Activated CD8-positive, alpha-beta memory T cell treated with anti-CD3 and anti-CD28 coated beads, Interleukin-2, amount 50 U/mL, for 1 hour (primary cell): ENCODE measurements around the gene VASN.

ENCODE experiments used
- DNase-seq: peaks from one replicate; pipeline ENCODE4 v3.0.0-alpha.2; 2020; ENCODE audit errors: extremely low read depth

The VASN gene

GRCh38 chr16:4372578-4373355, 1.1 kb downstream of the VASN start:
- no peak for DNase-seq

- DNase-seq, result no peak
Observed at GRCh38 chr16:4373356-4373908, 1.8 kb downstream of the VASN start.

GRCh38 chr16:4373909-4374742, 2.5 kb downstream of the VASN start:
- no peak for DNase-seq

- DNase-seq, result no peak
Observed at GRCh38 chr16:4375717-4376116, 4.1 kb downstream of the VASN start.

GRCh38 chr16:4376126-4376892, 4.7 kb downstream of the VASN start:
- DNase-seq, result no peak

GRCh38 chr16:4376893-4377572, 5.4 kb downstream of the VASN start:
- DNase-seq, result no peak

GRCh38 chr16:4377573-4378154, 6.0 kb downstream of the VASN start:
- no peak for DNase-seq

GRCh38 chr16:4378161-4378666, 6.6 kb downstream of the VASN start:
- DNase-seq, result no peak

GRCh38 chr16:4378999-4379690, 7.5 kb downstream of the VASN start:
- DNase-seq, result no peak

GRCh38 chr16:4380119-4381063, 8.7 kb downstream of the VASN start:
- no peak for DNase-seq

GRCh38 chr16:4381072-4381934, 9.7 kb downstream of the VASN start:
- no peak for DNase-seq

GRCh38 chr16:4381935-4382794, 10.5 kb downstream of the VASN start:
- no peak for DNase-seq

- DNase-seq, result no peak
Observed at GRCh38 chr16:4382795-4383357, 11.2 kb downstream of the VASN start.

- DNase-seq, result no peak
Observed at GRCh38 chr16:4383591-4384444, 12.2 kb downstream of the VASN start.

- DNase-seq, result no peak
Observed at GRCh38 chr16:4384509-4384942, 12.9 kb downstream of the VASN start.
